Fibroblast of lung (primary cell): ENCODE results near the gene MITF. TPM values are rescaled to one million over a fixed set of nuclear protein-coding genes. Genes with fewer than 3 reads are reported as not detected.

Experiments used
- DNase-seq, 2 donors: peaks; one replicate each; pipeline versions ENCODE4 v3.0.0 to v3.0.0-alpha.2; 2010; ENCODE audit warnings: low read depth in 2 of 2
- H2AFZ ChIP-seq: 2 replicates; pipeline ENCODE4 v1.5.1; 2012; ENCODE audit warnings: low read length, control low read depth, inconsistent platforms
- H3K27ac ChIP-seq: 2 replicates; pipeline ENCODE4 v1.5.1; 2011; ENCODE audit warnings: low read length, control low read depth; ENCODE audit not compliant: insufficient read depth
- H3K27me3 ChIP-seq: 2 replicates; pipeline ENCODE4 v1.5.1; 2011; ENCODE audit warnings: mild to moderate bottlenecking, low read length; ENCODE audit not compliant: control insufficient read depth, insufficient read depth
- H3K36me3 ChIP-seq: 2 replicates; pipeline ENCODE4 v1.5.1; 2011; ENCODE audit warnings: low read length; ENCODE audit not compliant: control insufficient read depth, insufficient read depth
- H3K4me1 ChIP-seq: 2 replicates; pipeline ENCODE4 v1.5.1; 2011; ENCODE audit warnings: low read length; ENCODE audit not compliant: control insufficient read depth, insufficient read depth; ENCODE audit errors: extremely low read depth
- H3K4me2 ChIP-seq: 2 replicates; pipeline ENCODE4 v1.5.1; 2011; ENCODE audit warnings: low read length, control low read depth; ENCODE audit not compliant: insufficient read depth; ENCODE audit errors: extremely low read depth
- H3K4me3 ChIP-seq, 4 experiments: fragments of 200-600 bp in 1 of 4; sonication (generic) in 1 of 4; replicated peaks in 1 of 4; 2 replicates each; pipeline ENCODE4 v1.5.1; 2011 to 2016; ENCODE audit warnings: low read length in 4 of 4, low read depth in 3 of 4, mild to moderate bottlenecking in 3 of 4, control low read depth in 2 of 4, inconsistent platforms in 1 of 4, mixed read lengths in 1 of 4; ENCODE audit not compliant: insufficient read depth in 1 of 4; ENCODE audit errors: control extremely low read depth in 1 of 4
- H3K79me2 ChIP-seq: 2 replicates; pipeline ENCODE4 v1.5.1; 2012; ENCODE audit warnings: mild to moderate bottlenecking, low read length, inconsistent platforms; ENCODE audit not compliant: control insufficient read depth, insufficient read depth
- H3K9ac ChIP-seq: 2 replicates; pipeline ENCODE4 v1.5.1; 2011; ENCODE audit warnings: mild to moderate bottlenecking, low read length, control low read depth; ENCODE audit not compliant: insufficient read depth
- H3K9me3 ChIP-seq: 2 replicates; pipeline ENCODE4 v1.5.1; 2012; ENCODE audit warnings: low read depth, low read length; ENCODE audit not compliant: control insufficient read depth, insufficient read depth
- H4K20me1 ChIP-seq: 2 replicates; pipeline ENCODE4 v1.5.1; 2011; ENCODE audit warnings: low read length; ENCODE audit not compliant: control insufficient read depth, insufficient read depth; ENCODE audit errors: extremely low read depth
- EZH2 ChIP-seq: IDR thresholded peaks from 2 replicates; pipeline ENCODE4 v1.5.1; 2012; ENCODE audit warnings: low read length, control low read depth, mild to moderate bottlenecking; ENCODE audit errors: missing control alignments
- polyA plus RNA-seq, 2 donors: library from polyadenylated mRNA; depleted of rRNA in 1 of 2; stranded (reverse) in 1 of 2; unstranded in 1 of 2; fragments of >200 nt; gene quantifications; 2 replicates each; pipeline ENCODE4 v1.2.1, GENCODE V29; 2011 to 2012; ENCODE audit warnings: missing spikeins in 1 of 2
- total RNA-seq: library from RNA; depleted of rRNA; stranded (reverse); fragments of >200 nt; gene quantifications from 2 replicates; pipeline ENCODE4 v1.2.1, GENCODE V29; 2014
- TF ChIP-seq, protein P1 (sequence below), 2 donors: IDR thresholded peaks in 1 of 2; conservative IDR thresholded peaks in 1 of 2; 1 replicate in 1 of 2; 2 replicates in 1 of 2; pipeline ENCODE4 v1.5.1; 2011 to 2012; ENCODE audit warnings: low read length in 2 of 2, control low read depth in 1 of 2, inconsistent platforms in 1 of 2, low read depth in 1 of 2, mild to moderate bottlenecking in 1 of 2

The MITF gene
- total and polyA plus RNA-seq, 2 donors (not counting 1 experiment from before 2014, with no cell fraction given): 31.6 to 34.3 TPM

DNA sequence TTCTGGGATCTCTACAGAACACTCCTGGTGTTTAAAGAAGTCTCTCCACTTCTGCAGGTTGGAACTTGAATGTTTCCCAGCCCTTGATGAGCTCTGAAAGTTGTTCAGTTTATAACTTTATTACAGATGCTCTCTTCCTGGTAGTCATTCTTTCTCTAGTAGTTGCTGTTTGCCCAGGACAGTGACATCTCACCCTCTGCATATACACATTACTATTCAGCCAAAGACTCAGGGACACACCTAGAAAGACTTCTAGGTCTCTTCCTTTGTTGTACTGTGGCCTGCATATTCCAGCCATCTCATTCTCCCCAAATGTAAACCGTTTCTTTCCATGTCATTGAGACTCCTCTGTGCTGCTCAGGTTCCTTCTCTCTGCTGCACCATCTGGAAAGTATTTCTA lies 76.7 kb downstream of the MITF start:
- no peaks in the 10 kb centered on the region for H3K79me2 ChIP-seq
- H4K20me1 ChIP-seq: no peaks in the 10 kb centered on the region
- no peaks in the 10 kb centered on the region for H3K4me1 ChIP-seq
- no peak overlapping the region for H2AFZ ChIP-seq
- H3K27me3 ChIP-seq: no peaks in the 10 kb centered on the region
- no peaks in the 10 kb centered on the region for H3K36me3 ChIP-seq
- H3K9ac ChIP-seq: no peak overlapping the region
- no peak overlapping the region for H3K27ac ChIP-seq
- H3K4me2 ChIP-seq: no peak overlapping the region
- no peak for DNase-seq
- no peaks in the 10 kb centered on the region for H3K9me3 ChIP-seq
- TF ChIP-seq, protein P1, sequence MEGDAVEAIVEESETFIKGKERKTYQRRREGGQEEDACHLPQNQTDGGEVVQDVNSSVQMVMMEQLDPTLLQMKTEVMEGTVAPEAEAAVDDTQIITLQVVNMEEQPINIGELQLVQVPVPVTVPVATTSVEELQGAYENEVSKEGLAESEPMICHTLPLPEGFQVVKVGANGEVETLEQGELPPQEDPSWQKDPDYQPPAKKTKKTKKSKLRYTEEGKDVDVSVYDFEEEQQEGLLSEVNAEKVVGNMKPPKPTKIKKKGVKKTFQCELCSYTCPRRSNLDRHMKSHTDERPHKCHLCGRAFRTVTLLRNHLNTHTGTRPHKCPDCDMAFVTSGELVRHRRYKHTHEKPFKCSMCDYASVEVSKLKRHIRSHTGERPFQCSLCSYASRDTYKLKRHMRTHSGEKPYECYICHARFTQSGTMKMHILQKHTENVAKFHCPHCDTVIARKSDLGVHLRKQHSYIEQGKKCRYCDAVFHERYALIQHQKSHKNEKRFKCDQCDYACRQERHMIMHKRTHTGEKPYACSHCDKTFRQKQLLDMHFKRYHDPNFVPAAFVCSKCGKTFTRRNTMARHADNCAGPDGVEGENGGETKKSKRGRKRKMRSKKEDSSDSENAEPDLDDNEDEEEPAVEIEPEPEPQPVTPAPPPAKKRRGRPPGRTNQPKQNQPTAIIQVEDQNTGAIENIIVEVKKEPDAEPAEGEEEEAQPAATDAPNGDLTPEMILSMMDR (conservative IDR thresholded peaks at IDR 0.05 in 1 of 2, IDR thresholded peaks at IDR 0.05 in 1 of 2; ENCODE audit: low read depth in 1 of 2, low read length in 2 of 2): no peak
- TF ChIP-seq EZH2: no peak
- H3K4me3 ChIP-seq: no peak overlapping the region

DNA sequence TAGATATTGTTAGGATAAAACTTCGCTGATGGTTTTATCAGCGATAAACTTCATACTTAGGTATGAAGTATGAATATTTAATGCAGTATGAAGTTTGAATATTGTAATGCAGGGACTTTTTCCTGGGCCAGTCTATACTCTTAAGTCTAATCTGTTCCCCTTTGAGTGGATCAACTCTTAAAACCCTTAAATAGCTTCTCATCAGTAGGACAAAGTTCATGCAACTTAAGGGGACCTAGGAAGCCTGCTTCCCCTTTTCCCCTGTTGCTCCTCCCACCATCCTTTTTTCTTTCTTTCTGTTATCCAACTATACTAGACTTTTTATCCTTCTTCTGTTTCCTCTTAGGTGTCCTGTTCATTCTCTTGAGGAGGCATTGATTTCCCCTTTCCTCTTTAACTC lies 78.7 kb downstream of the MITF start:
- Histone ChIP-seq H3K9me3 (no peaks in the 10 kb centered on the region), H3K4me1 (no peaks in the 10 kb centered on the region), H2AFZ (no peak overlapping the region), H3K27me3 (no peaks in the 10 kb centered on the region), H3K9ac (no peak overlapping the region), H3K4me2 (no peak overlapping the region), H4K20me1 (no peaks in the 10 kb centered on the region), H3K36me3 (no peaks in the 10 kb centered on the region), H3K27ac (no peak overlapping the region), H3K79me2 (no peaks in the 10 kb centered on the region), H3K4me3 (no peak overlapping the region)
- TF ChIP-seq, protein P1 (conservative IDR thresholded peaks at IDR 0.05 in 1 of 2, IDR thresholded peaks at IDR 0.05 in 1 of 2; ENCODE audit: low read depth in 1 of 2, low read length in 2 of 2): no peak
- TF ChIP-seq EZH2: no peak
- DNase-seq: no peak

DNA sequence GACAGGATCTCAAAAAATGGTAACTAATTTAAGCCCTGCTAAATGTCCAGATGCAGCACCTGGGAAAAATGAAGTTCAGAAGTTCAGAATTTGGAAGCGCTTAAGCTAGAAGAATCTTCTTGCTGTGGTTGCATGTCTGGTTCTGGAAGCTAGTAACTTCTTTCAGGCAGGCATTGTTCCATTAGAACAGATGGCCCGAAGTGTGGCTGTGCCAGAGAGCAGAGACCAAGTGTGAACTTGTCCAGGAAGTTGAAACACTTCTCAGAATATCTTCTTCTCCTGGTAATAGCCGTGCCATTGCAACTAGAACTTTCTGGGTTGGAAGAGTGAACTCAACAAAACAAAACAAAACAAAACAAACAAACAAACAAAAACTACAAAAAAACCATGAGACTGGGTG lies 80.0 kb downstream of the MITF start:
- no peaks in the 10 kb centered on the region for H3K27me3 ChIP-seq
- no peak overlapping the region for H3K9ac ChIP-seq
- H3K36me3 ChIP-seq: no peaks in the 10 kb centered on the region
- H2AFZ ChIP-seq: no peak overlapping the region
- H3K79me2 ChIP-seq: no peaks in the 10 kb centered on the region
- no peak for DNase-seq
- H3K4me3 ChIP-seq: no peak overlapping the region
- peaks cover 4% of the 10 kb centered on the region for H3K4me1 ChIP-seq
- no peaks in the 10 kb centered on the region for H4K20me1 ChIP-seq
- H3K27ac ChIP-seq: no peak overlapping the region
- TF ChIP-seq, protein P1 (conservative IDR thresholded peaks at IDR 0.05 in 1 of 2, IDR thresholded peaks at IDR 0.05 in 1 of 2; ENCODE audit: low read depth in 1 of 2, low read length in 2 of 2): no peak
- TF ChIP-seq EZH2: no peak
- H3K4me2 ChIP-seq: no peak overlapping the region
- H3K9me3 ChIP-seq: no peaks in the 10 kb centered on the region
